NOMO-1 (cell line): Measurements from ENCODE around the gene CTSE.

ENCODE experiments used
- DNase-seq, 2 experiments: peaks; one replicate each; lab custom pipeline; 2025; ENCODE audit not compliant: unreplicated experiment in 2 of 2; lab: John Stamatoyannopoulos, UW

The CTSE gene

GRCh38 chr1:205994346-205994745, 29.3 kb downstream of the CTSE start:
- DNase-seq: no peak

- no peak for DNase-seq
Measured at GRCh38 chr1:205993068-205993467, 30.6 kb downstream of the CTSE start.

DNA sequence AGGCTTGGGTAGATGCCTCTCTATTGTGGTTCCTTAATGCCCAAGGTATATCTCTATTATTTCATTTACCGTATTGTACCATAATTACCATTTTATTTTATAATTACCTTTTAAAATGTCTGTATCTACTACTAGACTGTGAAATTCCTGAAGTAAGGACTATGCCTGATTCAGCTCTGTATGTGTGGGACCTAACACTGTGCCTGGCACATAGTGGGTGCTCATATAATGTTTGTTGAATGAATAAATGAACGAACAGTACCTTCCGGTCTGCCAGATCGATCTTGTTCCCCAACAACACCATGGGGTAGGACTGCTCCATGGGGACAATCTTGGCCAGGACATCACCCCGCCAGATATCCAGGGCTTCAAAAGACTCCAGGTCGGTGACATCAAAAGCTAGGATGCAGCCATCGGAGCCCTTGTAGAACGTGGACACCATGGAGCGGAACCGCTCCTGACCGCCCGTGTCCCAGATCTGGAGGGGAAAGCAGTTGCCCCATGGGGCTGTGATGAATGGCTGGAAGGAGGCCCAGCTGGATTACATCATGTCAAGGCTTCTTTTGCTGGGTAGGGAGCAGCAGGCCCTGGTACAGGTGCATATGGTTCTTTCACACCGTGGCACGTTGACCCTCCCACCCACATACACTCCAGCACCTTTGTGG, 31.3 kb downstream of the CTSE start:
- DNase-seq: no peak

DNA sequence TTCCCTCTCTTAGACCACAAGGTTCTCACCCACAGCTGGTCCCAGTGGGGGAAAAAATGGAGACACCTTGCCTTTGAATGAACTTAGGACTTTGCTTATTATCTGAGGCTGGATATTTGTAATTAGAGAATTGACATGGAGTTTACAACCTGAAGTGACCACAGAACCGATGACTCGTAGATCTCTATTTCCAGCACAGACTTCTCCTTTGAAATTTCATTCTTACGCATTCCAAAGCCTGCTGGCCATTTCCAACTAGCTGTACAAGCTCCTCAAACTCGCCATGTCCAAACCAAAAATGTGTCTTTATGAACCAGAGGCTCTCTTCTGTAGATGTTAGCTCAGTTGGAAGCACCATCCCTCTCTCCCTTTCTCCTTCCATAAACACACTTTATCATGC, 32.5 kb downstream of the CTSE start:
- DNase-seq: no peak

GRCh38 chr1:205990226-205990625, 33.5 kb downstream of the CTSE start:
- no peak for DNase-seq

DNA sequence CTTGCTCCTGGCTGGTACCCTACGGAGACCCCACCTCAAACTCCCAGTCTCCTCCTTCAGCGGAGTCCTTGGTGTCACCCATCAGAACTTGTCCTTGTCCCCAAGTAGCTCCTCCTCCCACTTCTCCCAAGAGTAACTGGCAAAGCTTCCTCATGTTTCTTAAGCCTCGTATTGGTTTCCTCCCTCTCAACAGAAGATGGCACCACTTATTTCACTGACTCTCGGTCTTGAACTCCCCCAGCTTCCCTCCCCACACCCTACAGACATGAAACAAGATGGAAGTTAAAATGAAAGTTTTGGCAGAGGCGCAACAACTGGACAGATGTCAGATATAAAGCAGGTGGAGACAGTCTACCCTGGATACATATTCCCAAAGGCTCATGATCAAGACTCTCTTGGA, 33.9 kb downstream of the CTSE start:
- DNase-seq: no peak

DNA sequence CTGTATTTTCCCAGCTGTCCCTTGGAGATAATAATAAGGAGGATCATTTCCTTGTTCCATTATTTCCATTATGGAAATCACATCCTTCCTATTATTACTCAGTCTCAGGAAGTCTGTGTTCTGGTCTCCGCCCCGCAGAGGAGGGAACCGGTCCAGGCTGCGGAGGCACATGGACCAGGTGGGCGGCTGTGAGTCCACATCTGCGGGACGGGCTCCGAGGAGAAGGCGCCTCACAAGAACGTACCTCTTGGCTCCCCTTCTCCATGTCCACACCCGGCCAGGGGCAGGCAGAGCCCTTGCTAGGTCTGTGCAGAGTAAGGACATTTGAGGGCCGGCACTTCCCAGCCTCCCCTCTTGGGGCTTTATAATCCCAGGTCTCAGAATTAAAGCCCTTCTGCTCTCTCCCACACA, 35.1 kb downstream of the CTSE start:
- DNase-seq: no peak

DNA sequence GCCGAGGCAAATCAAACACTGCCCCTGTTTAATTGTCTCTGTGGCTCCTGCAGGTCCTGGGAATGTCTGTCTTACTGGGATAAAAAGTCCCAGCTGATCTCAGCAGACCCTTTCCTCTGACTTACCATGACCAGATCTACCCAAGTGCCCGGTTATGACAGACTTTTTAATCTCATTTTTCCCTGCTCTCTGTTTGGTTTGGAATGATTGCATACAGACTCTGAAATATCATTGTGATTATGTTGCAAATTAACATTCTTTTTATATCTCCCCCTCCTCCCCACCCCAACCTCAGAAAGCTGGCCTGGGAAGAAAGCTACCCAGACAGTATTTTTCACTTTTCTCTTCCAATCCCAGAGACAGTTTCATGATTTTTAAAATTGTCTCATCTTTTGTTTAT, 36.8 kb downstream of the CTSE start:
- DNase-seq: no peak

DNA sequence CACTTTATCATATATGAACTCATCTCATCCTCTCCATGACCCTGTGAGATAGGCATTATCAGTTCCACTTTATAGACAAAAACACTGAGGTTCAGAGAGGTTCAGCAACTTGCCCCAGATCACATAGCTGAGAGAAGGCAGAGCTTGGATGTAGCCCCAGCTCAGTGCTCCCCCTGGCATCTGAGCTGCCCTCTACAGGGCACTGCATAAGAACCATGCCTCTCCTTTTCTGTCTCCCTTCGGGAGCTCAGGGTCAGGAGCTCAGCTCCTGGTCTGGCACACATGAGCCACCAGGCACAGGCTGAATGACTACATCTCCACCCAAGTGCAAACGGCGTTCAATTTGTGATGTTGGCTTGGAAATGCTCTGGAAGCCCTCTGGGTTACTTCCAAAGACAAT, 37.4 kb downstream of the CTSE start:
- no peak for DNase-seq

DNA sequence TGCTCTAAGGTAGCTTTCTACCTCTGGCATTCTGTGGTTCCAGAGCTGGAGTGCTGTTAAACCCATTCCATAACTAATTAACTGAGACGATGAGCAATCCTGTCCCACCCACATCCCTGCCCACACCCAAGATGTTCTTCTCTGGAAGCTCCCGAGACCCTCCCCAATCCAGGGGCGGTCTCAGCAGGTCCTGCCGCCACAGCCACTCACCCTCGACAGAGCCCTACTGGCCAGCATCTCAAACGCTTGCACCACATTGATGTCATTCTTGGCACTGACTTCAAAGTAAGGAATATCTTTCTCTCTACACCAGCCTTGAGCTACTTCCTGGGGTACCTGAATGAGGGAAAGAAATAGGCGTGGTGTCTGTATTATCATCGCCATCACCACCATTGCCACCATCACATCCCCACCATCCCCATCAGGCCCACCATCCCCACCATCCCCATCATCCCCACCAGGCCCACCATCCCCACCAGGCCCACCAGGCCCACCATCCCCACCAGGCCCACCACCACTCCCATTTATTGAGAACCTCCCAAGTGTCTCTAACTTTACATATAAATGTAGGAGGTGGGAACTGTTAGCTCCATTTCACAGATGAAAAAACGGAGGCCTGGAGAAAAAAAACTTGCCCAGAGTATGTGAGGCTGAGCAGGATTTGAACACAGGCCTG, 38.2 kb downstream of the CTSE start:
- no peak for DNase-seq

DNA sequence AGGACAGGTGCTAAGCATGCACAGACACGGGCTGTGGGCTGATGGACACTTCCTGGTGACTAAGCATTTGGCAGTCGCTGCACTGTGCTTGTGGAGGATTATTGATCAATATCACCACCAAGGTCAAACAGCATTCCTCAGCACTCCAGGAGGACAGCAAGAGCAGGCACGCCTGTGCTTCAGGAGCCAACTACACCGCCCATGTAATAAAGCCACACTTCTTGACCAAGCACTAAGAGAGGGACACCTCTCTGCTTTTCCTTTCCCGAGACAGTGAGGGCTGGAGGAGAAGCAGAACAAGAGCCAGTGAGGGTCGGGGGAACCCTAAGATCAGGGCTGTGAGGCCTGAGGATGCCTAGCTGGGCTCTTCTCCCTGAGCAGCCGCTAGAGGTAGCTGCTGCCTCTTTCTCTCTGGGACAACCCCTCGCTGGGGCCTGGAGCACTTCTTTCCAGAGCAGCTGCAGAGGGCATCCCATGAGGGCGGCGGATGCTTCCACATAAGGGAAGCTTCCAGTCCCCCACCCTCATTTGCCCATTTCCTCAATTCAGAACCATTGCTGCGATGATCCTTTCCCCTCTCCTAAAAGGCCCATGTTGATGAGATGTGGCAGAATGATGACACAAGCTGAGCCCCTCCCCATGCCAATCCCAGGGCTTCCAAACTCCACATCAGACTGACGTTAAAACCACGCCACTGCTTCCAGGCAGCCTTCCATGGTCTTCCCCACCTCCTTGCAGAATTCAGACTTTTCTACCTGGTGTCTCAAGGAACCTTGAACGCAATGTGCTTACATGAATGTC, 39.6 kb downstream of the CTSE start:
- DNase-seq: peak; percentile 14 to 19

GRCh38 chr1:205981257-205981656, 42.4 kb downstream of the CTSE start:
- DNase-seq: no peak

DNA sequence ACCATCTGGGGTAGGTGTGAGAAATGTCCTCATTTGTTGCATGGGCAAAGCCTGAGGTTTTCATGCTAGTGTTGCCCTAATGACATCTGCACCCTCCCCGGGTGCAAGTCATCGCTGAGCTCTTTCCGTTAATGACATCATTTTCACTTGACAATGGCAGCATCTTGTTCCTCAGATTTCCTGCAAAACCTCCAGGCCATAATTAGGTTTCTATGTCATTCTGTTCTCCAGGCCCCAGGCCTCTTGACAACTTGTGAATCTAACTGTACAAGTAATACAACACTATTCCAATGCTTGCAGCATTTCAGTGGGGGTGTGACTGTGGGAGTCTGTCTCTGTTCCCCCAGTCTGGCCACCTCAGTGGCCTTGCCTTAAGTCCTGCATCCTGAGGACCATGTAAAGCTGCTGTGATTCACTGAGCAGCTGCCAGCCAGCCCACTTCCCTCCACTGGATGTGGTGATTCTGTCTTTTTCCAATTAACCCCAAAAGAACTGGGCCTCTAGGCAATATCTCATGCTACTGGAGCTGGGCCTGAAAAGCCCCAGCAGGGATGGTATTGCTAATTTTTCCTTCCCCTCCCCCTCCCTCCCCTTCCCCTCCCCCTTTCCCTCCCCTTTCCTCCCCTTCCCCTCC, 43.3 kb downstream of the CTSE start:
- no peak for DNase-seq

- no peak for DNase-seq
Measured at GRCh38 chr1:205979301-205979700, 44.4 kb downstream of the CTSE start.

DNA sequence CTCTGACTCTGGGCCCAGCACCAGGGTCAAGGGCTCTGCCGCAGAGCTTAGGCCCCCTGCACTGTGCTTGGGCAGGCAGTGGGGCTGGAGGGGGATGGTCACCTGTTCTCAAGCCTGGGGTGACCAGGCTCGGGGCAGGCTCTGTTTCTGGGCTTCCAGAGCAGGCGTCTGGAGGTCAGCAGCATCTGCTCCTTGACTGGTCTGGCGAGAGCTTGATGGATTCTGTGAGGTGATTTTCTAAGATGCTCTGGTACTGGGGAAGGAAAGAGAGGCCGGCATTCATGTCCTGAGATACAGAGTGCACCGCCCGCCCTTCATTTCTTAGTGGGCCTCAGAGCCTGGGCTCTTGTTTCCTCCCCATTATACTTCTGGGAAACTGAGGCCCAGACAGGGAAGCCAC, 45.0 kb downstream of the CTSE start:
- no peak for DNase-seq

DNA sequence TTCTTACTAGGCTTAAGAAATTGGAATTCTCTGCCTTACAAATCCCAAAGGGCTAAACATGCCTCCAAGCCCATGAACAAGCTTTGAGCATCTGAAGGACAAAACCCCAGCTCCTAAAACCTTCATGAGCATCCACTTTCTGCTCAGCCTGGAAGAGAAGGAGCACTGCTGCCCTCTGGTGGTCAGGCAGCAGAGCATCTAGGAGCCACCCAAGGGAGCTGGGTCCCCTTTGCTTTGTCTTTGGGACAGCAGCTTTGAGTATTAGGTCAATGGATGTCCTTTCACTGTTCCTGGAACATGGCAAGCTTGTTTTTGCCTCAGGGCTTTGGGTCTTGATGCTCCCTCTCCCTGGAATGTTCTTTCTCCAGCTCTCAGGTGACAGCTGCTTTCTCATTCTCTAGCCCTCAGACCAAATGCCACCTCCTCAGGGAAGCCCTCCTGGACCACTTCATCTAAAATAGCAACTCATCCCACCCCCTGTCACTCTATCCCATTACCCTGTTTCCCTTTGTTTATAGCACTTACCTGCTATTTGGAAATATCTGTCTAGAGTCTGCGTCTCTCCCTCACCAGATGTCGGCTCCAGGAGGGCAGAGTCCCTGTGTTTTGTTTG, 46.2 kb downstream of the CTSE start:
- peak; percentile 59 to 76 for DNase-seq

DNA sequence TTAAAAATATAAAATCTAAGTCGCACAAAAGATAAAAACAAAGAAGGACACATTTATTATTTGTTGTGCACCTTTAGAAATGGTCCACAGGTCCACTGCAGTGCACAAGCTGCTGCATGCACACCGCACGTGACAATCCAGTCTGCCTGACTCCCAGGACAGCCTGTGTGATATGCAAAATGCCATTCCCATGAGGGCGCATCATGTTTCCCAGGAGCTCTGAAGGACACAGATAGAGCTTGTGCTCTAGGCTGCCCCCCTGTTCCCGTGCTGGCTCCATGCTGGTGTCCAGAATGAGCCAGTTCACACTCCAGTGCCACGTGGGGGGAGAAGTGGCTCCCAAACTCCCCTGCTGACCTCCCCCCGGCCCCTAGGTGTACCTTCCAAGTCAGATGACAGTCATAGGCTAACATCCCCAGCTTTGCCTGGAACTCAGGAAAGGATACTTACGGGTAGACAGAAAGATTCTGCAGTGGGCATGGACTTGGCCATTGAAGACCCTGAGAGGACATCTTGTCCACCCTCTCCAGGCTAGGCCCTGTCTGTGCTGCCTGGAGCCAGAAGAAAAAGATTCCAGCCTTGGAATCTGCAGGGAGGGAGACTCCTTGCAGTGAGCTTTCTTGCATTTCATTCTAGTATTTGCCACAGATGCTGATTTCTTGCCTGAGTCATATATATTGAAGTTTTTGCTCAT, 46.8 kb downstream of the CTSE start:
- DNase-seq: no peak

GRCh38 chr1:205976036-205976435, 47.7 kb downstream of the CTSE start:
- DNase-seq: no peak

GRCh38 chr1:205975387-205975998, 48.2 kb downstream of the CTSE start:
- DNase-seq: no peak

DNA sequence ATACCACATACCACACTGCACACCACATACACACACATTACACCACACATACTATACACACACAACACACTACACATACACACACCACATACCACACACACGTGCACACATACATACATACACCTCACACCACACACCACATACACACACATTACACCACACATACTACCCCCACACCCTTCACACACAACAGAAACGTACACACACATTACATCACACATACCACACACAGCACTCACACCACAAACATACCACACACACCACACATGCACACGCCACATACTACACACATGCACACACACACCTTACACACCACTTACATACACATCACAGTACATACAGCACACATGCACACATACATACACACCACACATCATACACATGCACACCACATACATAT, 49.0 kb downstream of the CTSE start:
- no peak for DNase-seq
